Left lung (tissue), 10 donors: Measurements from ENCODE around the gene GCNT2. TPM values are rescaled to one million over a fixed set of nuclear protein-coding genes. Genes with fewer than 3 reads are reported as not detected.
"Not testable (repeated sequence)": the region's sequence is repeated elsewhere in the genome, so short reads cannot be mapped to it uniquely, and the experiment has no call there.

ENCODE experiments used
- ATAC-seq: fragments of 200-7000 bp; cut with Tn5 transposase; one replicate; pipeline ENCODE4 v1.9.1; 2020; ENCODE audit warnings: moderate library complexity
- DNase-seq, 4 donors: peaks; one replicate each; pipeline ENCODE4 v3.0.0-alpha.2; 2013 to 2020
- H3K27ac ChIP-seq, 2 donors: fragments of 200-600 bp; sonication (generic) in 1 of 2; one replicate each; pipeline versions ENCODE4 v1.5.0 to v1.8.0; 2020 to 2021
- H3K27me3 ChIP-seq, 2 donors: fragments of 200-600 bp; sonication (generic) in 1 of 2; one replicate each; pipeline versions ENCODE4 v1.5.0 to v1.8.0; 2020 to 2021
- H3K36me3 ChIP-seq, 2 donors: fragments of 200-600 bp; sonication (generic) in 1 of 2; one replicate each; pipeline versions ENCODE4 v1.5.0 to v1.8.0; 2020 to 2021
- H3K4me1 ChIP-seq, 2 donors: fragments of 200-600 bp; one replicate each; pipeline ENCODE4 v1.8.0; 2021
- H3K4me3 ChIP-seq, 2 donors: fragments of 200-600 bp; sonication (generic) in 1 of 2; one replicate each; pipeline versions ENCODE4 v1.5.0 to v1.8.0; 2020 to 2021; ENCODE audit warnings: mild to moderate bottlenecking in 1 of 2
- H3K9me3 ChIP-seq, 2 donors: fragments of 200-600 bp; sonication (generic) in 1 of 2; one replicate each; pipeline versions ENCODE4 v1.5.0 to v1.8.0; 2020 to 2021
- CTCF ChIP-seq, 2 donors: fragments of 200-600 bp; sonication (generic) in 1 of 2; IDR thresholded peaks; one replicate each; pipeline versions ENCODE4 v1.5.0 to v1.8.0; 2021; ENCODE audit warnings: antibody characterized with exemption in 2 of 2
- intact Hi-C, 2 donors: fragments of 100-400 bp; cut with DNase I; formaldehyde crosslinking; loops; one replicate each; pipeline versions ENCODE4 v1.11.2 to v1.14.2; 2022
- polyA plus RNA-seq, 6 donors: library from polyadenylated mRNA; unstranded; fragments of 120-200 nt; gene quantifications; one replicate each; pipeline ENCODE4 v1.2.1, GENCODE V29; 2013; ENCODE audit not compliant: insufficient read length in 6 of 6
- total RNA-seq, 2 donors: library from RNA; stranded (reverse); fragmentation: NEBNext Ultra II Directional; extraction: Animal tissue kit (Norgen Biotek cat#: 25700); gene quantifications; one replicate each; pipeline ENCODE4 v1.2.1, GENCODE V29; 2021
- donor health status: DM: no; HTN: yes; CAD: no.
- donor health status: DM: no; HTN: no; CAD: no.

The GCNT2 gene
- total and polyA plus RNA-seq, 8 donors, result 14.7 to 32.3 (median 18.0) TPM

GRCh38 chr6:10513544-10513943 is 7.6 kb upstream of the GCNT2 start:
- Histone ChIP-seq H3K4me3 (no peak overlapping the region), H3K9me3 (no peaks in the 10 kb centered on the region), H3K27ac (no peak overlapping the region), H3K27me3 (no peaks in the 10 kb centered on the region), H3K36me3 (no peaks in the 10 kb centered on the region), H3K4me1 (peaks cover 0 to 7% of the 10 kb centered on the region in 2 donors)
- ATAC-seq, result no peak
- no peak for DNase-seq
- TF ChIP-seq CTCF (IDR thresholded peaks at IDR 0.05), result no peak
- intact Hi-C loops, result no loop called here

GRCh38 chr6:10514049-10514780 is 6.9 kb upstream of the GCNT2 start:
- intact Hi-C loops, result no loop called here
- Histone ChIP-seq H3K4me3 (no peak overlapping the region), H3K27ac (no peak overlapping the region), H3K36me3 (no peaks in the 10 kb centered on the region), H3K4me1 (peaks cover 0 to 13% of the 10 kb centered on the region in 2 donors), H3K9me3 (no peaks in the 10 kb centered on the region), H3K27me3 (no peaks in the 10 kb centered on the region)
- ATAC-seq (no peak), DNase-seq (no peak)
- no peak for TF ChIP-seq CTCF (IDR thresholded peaks at IDR 0.05)

GRCh38 chr6:10516953-10517352 is 4.2 kb upstream of the GCNT2 start:
- H3K27ac ChIP-seq, result no peak overlapping the region
- ATAC-seq (no peak), DNase-seq (no peak)
- no peaks in the 10 kb centered on the region for H3K36me3 ChIP-seq
- H3K4me3 ChIP-seq, result no peak overlapping the region
- H3K4me1 ChIP-seq, result peaks cover 8 to 37% of the 10 kb centered on the region in 2 donors
- no peak for TF ChIP-seq CTCF (IDR thresholded peaks at IDR 0.05)
- no peaks in the 10 kb centered on the region for H3K9me3 ChIP-seq
- no peaks in the 10 kb centered on the region for H3K27me3 ChIP-seq
- intact Hi-C loops, result no loop called here

GRCh38 chr6:10518557-10519407 is 2.4 kb upstream of the GCNT2 start:
- no peaks in the 10 kb centered on the region for H3K36me3 ChIP-seq
- H3K4me3 ChIP-seq, result no peak overlapping the region
- peak overlapping the region in 1 of 2 donors; percentile 64 for H3K27ac ChIP-seq
- H3K27me3 ChIP-seq, result no peaks in the 10 kb centered on the region
- ATAC-seq (no peak), DNase-seq (no peak)
- peaks cover 8 to 40% of the 10 kb centered on the region in 2 donors for H3K4me1 ChIP-seq
- no peak for TF ChIP-seq CTCF (IDR thresholded peaks at IDR 0.05)
- intact Hi-C loops, result no loop called here
- no peaks in the 10 kb centered on the region for H3K9me3 ChIP-seq

GRCh38 chr6:10519408-10519697 is 1.8 kb upstream of the GCNT2 start:
- DNase-seq, intact Hi-C loops, H3K4me3 ChIP-seq, ATAC-seq, H3K36me3 ChIP-seq, H3K9me3 ChIP-seq, H3K27me3 ChIP-seq: not testable (repeated sequence)
- Histone ChIP-seq H3K27ac (peak overlapping the region in 1 of 2 donors; percentile 64), H3K4me1 (peaks cover 8 to 40% of the 10 kb centered on the region in 2 donors)
